GM21786 (cell line): ENCODE measurements around the gene TBL1Y.
"Not testable (repeated sequence)": the region's sequence is repeated elsewhere in the genome, so short reads cannot be mapped to it uniquely, and the experiment has no call there.

Experiments used
- ATAC-seq: cut with Tn5 transposase; IDR thresholded peaks from one replicate; pipeline ENCODE4 v1.9.1; 2021; ENCODE audit not compliant: unreplicated experiment

TBL1Y gene

DNA sequence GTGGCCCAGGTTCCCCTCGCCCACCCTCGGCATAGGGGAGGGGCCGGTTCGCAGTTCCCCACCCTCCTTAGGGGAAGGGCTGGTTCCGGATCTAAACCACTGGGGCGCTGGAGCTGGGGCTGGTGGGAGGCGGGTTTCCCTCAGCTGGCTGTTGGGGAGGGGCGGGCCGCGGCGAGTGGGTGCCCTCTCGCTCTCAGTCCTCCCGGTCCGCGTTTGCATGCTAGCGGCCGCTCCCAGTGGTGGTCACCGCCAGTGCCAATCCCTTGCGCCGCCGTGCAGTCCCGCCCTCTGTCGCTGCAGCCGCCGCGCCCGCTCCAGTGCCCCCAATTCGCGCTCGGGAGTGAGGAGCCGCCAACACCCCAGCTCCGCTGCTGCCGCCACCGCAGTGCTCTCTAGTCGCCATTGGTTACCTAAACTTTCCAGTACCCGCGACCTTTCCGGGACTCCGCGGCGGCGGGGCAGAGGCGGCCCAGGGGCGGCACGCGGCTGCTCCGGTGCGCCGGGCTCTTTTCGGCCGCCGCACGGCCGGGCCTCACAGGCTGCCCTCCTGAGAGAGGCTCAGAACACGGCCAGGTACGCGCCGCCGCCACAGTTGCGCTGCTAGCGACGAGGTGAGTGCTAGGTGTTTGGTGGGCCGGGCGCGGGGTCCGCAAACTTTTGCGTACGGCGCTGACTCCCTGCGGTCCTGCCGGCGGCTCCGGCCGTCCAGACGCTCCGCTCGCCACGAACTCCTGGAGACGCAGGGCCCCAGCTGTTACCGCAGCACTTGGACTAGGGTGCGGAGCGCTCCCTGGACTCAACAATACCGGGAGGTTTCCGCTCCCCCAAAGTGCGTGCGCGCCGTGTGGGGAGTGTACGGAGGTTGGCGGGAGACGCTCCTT, at the start of gene TBL1Y:
TSS of gene TBL1Y (plus strand) at position 326 of the 881 bp plus-strand sequence. CDS start 114,388 bp downstream, outside the sequence.
- ATAC-seq, result no peak

DNA sequence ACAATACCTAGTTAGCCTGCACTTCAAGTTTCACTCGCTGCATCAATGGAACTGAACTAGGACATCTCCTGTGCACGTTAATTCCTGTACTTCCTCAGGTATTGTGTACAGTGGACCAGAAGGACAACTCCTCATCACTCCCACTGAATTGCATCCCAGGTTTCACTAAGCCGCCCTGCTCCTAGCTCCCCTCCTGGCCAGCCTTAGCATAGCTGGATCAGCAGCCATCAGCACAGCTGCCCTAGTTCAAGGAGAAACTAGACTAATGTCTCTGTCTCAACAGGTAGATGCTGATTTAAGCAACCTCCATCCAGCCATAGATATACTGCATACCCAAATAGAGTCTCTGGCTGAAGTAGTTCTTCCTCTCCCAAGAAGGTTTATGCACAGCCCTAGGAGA, 16.0 kb upstream of the TBL1Y start:
- ATAC-seq, result no peak

DNA sequence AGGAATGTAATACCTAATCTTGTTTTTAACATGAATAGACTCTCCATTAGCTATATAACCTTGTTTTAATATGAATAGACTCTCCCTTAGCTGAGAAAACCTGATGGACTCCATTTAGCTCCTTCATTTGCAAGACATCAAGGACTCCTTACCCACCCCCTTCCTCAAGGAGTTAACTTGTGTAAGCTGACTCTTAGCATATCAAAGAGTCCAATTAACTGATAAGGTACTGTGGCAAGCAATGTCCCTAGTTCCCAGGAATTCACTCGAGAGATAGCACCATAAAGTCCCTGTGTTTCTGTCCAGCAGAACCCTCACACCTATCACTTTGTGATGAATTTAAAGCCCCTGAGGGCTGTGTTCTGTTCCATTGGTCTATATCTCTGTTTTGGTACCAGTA, 15.3 kb upstream of the TBL1Y start:
- no peak for ATAC-seq

DNA sequence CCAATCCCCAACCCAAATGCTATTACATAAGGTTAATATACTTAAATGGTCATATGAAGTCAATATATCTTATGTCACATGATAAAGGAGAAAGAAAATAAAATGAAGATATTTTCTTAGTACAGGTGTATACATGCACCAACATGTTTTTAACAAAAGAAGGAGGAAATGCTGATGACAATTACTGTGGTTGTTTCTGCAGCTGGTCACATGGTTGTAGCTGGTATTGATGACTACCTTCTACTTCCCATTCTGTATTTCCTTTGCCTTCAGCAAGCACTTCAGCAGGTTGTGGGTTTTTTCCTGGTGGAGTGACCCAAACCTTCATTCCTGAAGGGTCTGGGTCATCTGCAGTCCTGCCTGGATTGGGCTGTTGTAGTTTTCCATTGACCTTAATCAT, 8.4 kb upstream of the TBL1Y start:
- ATAC-seq, result not testable (repeated sequence)

DNA sequence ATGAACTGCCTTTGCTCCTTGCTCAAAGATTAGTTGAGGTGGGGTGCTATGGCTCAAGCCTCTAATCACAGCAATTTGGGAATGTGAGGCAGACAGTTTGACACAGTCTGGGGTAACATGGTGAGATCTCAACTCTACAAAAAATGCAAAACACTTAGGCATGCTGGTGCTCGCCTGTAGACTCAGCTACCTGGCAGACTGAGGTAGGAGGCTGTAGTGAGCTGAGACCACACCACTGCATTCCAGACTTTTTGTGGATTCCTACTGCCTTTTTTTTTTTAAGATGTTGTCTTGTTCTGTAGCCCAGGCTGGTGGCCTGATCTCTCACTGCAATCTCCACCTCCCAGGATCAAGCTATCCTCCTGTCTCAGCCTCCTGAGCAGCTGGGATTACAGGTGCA, 2.9 kb upstream of the TBL1Y start:
- ATAC-seq, result no peak

DNA sequence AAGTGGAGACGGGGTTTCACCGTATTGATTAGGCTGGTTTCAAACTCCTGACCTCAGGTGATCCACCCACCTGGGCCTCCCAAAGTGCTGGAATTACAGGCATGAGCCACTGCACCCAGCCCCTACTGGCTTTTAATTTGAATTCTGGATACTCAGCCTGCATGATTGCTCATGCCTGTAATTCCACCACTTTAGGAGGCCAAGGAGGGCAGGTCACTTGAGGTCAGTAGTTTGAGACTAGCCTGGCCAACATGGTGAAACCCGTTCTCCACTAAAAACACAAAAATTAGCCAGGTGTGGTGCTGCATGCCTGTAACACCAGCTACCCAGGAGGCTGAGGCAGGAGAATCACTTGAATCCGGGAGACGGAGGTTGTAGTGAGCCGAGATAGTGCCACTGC, 2.5 kb upstream of the TBL1Y start:
- ATAC-seq, result not testable (repeated sequence)

DNA sequence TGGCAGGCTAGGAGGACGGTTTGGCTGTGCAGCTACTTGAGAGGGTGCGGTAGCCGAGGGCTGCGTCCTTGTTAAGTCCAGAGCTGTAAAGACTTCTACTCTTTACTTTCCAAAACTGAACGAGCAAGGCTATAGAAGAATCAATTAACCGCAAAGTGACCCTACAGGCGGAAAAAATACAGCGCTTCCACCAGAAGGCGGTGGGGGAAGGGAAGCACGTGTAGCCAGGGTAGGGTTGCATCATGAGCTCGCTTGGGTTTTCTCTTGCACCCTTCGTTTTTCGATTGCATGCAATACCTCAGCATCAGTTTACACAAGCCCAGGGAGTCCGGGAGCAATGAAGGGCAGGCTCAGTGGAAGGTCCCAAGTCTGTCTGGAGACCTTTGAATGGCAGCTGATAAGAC, 1.4 kb upstream of the TBL1Y start:
- no peak for ATAC-seq

DNA sequence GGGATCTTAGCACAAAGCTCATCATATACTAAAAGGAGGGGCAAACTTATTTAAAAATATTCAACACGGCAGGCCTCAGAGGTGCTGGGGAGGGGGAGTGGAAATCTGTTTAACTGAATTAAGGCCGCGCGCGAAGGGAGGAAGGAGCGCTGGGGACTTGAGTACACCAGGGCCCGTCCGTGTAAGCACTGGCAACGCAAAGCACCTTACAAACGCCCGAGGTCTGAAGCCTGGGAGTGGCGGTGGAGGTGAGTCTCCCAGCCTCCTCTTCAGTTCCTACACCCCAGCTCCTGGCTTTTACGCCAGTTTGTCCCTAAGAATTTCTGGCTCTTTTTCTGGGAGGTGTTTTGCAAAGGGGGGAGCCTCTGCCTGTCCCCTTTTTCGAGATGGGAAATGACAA, 641 bp upstream of the TBL1Y start:
- ATAC-seq, result no peak

DNA sequence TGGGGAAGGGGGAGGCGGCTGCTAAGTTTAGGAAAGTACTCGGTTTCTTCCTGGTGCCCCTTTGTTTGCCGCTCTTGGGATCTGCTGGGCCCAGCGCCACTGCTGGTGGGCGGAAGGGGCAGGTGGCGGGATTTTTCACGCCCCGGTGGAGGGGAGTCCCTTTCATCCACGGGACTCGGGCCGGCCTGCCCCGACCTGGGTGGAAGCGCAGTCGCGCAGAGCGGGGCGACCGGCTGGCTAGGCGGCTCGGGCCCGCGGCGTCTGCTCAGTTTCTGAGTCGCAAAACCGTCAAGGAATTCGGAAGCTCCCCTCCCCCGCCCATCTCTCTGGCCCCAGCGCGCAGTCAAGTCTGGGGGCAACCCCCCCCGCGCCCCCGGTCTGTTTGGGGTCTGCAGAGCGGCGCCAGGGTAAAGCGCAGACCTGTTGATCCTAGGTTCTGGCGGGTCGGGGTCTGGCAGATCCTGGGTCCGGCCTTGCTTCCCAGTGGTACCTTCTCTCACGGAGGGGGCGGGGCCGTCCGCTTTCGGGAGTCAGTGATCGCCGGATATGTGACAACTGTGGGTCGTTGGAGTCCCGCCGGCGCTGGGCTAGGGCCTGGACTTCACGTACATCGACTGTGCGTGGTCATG, 870 bp downstream of the TBL1Y start, which contains the start of gene AMELY:
TSS of gene AMELY (minus strand) at position 500 of the 629 bp plus-strand sequence. CDS start 39,144 bp downstream, outside the sequence.
- ATAC-seq, result no peak

DNA sequence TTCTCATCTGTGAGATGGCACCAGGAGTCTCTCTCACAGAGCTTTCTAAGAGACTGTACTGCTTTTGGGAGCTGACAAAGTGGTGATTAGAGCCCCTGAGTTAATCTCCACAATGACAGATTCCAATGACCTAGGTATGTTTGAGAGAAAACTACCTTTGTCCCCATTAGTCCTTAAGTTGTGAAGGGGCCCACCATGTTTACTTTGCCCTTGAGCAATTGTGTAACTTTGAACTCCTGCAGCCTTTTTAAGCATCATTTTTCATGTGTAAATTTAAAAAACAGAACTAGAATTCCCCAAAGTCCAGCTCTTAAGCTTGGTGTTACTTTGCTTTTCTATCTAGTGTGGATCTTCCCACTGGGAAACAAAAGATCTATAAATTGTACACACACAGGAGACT, 2.9 kb downstream of the TBL1Y start:
- no peak for ATAC-seq

DNA sequence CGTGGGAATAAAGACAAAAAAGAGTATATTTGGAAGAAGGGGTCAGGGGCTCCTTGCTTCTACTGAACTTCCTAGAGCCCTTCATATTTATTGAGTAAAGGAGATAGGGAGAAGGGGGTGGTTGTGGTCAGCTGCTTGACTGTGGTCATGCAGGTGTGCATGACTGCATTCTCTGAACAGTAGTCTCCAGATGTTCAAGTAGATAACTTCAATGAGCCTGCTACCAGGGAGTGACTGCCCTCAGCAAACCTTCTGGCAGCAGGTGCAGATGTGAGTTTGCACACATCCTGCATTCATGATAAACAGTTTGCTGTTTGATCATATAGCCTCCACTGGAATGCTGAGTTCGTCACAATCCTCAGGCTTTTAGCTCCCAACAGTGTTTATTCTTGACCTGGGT, 10.6 kb downstream of the TBL1Y start:
- ATAC-seq, result no peak

DNA sequence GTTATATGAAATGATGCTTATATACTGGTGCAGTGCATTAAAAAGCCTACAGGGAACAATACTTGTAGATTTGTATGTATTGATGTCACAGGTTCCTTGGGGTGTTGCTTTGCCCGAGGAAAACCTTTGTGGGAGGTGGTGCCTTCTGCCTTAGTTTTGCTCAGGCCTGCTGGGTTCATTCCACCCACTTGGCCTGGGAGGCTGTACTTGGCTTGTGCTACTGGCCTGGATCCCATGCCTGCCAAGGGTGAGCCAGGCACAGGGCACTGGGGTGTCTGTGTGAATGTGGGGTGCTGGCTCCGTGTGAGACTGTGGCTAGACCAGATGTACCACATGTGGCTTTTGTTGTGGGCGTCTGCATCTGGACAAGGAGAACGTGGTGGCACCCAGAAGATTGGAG, 17.8 kb downstream of the TBL1Y start:
- no peak for ATAC-seq

DNA sequence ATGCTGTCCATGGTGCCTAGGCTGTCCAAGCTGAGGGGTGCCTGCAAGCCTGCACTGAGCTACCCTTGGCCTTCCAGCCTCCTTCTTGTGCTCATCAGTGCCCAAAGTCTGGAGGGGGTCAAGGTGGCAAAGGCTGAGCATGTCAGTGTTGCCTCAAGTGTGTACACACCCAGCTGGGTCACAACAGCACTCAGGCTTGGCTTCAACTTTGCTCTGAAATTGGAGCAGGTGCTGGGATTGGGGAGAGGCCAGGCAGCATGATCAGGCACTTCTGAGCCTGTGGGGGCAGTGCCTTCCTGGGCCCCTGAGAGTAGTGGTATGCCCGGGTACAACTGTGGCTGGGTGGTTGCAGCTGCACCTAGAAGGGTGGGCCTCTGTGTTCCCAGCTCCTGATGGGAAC, 18.7 kb downstream of the TBL1Y start:
- ATAC-seq, result no peak

DNA sequence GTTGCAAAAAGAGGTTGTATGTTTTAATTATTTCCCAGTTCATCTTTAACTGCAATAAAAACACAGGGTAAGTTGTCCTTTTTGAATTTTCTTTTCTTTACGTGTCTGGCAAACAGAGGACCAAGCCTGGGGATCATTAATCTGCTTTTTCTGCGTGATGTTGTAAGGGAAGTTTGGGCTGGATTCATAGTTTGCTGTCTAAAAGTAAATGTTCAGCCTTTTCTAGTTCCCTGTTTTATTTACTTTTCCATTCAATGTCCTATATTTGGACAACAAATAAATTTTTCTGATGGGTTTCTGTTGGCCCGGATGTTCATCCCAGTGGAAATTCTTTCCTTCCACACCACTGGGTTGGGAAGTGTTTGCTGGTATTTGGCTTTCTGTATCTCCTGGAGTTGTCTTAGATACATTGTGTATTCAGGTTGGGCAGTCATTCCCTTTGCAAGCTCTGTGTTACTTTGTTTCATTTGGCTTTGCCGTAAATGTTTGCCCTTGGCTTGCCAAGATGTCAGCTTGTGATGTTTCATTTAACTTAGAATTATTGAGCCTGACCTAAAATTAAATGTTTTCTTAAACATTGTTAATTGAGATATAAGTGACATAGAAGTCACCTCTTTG, 21.4 kb downstream of the TBL1Y start:
- no peak for ATAC-seq

DNA sequence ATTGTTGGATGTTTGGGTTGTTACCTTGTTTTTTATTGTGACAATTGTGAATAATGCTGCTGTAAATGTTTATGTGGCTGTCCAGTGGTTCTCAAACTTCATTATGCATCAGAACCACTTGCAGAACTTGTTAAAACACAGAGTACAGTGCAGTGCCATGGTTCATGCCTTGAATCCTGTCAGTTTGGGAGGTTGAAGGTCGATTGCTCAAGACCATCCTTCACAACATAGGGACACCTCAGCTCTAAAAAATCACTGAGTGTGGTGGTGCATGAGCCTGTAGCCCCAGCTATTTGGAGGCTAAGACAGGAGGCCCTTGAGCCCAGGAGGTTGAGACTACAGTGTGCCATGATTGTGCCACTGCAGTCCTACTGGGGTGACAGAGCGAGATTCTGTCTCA, 25.0 kb downstream of the TBL1Y start:
- ATAC-seq, result no peak

DNA sequence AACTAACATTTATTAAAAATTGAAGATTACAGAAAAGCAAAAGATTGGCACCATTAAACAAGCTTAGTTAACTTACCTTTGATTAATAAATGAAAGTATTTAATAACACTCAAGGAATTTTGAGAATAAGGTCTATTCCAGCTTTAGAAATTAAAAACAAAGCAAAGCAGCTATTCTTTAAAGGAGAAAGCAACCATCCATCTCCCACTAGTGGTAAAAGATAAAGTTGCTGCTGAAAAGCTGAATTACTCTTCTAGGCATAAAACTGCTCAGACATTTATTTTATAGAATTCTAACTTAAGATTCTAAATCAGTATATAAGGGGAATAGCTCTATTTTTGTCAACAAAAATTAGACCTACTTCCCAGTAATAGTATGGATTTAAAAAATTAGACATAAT, 37.2 kb downstream of the TBL1Y start:
- no peak for ATAC-seq

DNA sequence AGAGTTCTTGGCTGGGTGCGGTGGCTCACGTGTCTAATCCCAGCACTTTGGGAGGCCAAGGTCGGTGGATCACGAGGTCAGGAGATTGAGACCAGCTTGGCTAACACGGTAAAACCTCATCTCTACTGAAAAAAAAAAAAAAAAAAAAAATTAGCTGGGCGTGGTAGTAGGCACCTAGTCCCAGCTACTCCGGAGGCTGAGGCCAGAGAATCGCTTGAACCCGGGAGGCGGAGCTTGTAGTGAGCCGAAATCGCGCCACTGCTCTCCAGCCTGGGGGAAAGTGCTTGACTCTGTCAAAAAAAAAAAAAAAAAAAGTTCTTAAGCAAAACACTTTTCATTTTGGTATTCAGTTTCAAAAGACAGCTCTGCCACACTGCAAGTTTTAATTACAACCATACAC, 37.9 kb downstream of the TBL1Y start:
- ATAC-seq, result no peak

DNA sequence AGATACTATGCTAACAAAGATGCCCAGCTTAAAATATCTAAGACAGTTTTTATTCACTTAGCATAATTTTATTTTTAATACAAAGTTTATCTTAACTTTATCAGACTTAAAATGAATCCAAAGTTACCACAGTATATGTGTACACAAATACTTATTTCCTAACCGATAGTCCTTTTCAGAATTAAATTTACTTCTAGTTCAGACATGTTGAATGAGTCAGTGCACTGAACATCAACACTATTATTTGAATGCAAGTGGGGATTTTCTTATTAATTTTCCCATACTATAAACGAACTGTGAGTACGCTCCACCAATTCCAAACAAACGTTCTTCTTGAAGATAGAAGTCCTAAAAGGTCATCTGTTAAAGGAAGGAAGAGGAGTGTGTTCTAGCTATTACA, 39.5 kb downstream of the TBL1Y start:
- no peak for ATAC-seq

DNA sequence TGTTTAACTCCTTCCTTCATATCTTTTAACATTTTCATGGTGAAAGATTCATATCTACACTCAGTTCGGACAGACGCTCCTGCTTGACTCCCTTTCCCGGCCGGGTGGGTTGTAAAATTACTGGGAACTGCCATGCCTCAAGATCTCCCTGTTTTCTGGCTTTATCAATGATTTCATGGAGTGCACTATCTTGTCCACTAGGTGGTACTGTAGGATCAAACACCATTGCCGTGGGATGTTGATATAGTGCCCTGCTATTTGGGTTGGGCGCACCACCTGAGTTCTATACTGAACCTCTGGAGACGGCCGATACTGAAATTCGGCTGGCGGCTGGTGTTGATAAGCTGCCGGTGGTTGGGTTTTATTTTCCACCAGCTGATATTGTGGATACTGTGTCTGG, 54.2 kb downstream of the TBL1Y start:
- no peak for ATAC-seq

DNA sequence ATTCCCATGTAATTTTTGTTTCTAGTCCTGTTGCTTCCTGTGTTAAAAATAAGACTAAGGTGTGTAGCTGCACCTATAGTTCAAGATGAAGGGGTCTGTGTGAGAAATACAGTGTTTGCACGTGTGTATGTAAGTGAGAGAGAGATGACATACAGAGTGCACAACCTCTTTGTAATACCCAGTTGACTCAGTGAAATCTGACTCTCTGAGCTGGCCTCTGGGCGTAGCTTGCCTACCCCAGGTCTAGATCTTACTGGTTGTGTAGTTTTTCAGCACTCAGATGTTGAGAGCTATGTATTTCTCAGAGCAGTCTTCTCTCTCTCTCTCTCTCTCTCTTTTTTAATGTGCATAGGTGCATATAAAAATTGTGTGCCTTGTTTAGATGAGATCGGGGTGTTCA, 56.0 kb downstream of the TBL1Y start:
- ATAC-seq, result no peak

DNA sequence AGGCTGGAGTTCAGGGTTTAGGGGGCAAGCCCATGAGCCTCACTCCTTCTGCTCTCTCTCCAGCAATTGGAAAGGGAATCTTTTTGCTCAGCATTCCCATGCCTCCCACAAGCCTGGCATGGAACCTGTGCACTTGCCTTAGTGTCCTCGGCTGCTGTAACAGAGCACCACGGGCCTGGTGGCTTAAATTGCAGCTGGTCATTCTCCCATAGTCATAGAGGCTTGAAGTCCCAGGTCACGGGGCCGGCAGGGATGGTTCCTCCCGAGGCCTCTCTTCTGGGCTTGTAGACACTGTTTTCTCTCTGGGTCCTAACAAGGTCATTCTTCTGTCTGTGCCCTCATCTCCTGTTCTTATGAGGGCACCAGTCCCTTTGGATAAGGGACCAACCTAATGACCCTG, 57.2 kb downstream of the TBL1Y start:
- ATAC-seq, result no peak

DNA sequence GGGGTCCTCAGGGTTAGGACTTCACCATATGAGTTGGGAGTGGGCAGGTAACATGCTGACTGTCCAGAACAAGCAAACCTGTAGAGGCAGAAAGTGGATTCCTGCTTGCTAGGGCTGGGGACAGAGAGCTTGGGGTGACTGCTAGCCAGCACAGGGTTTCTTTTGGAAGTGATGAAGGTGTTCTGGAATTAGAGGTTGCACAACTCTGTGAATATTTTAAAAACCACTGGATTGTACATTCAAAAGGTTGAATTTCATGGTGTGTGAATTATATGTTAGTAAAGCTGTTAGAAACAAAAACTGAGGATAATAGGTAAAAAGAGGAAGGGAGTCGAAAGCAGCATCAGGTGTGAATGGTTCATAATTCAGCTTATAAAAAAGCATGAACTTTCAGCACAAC, 57.7 kb downstream of the TBL1Y start:
- no peak for ATAC-seq
